HepG2 (cell line): ENCODE data around the gene ZNF451. TPM values are rescaled to one million over a fixed set of nuclear protein-coding genes. Genes with fewer than 3 reads are reported as not detected.

Source experiments
- CTCF ChIP-seq: sonication (generic); formaldehyde crosslinking; IDR thresholded peaks from 2 replicates; pipeline ENCODE4 v1.5.0; 2020; ENCODE audit warnings: mild to moderate bottlenecking, missing genetic modification reagents, moderate library complexity
- HNF4A ChIP-seq: sonication (generic); formaldehyde crosslinking; IDR thresholded peaks from 2 replicates; pipeline ENCODE4 v1.4.0; 2020; ENCODE audit warnings: missing genetic modification reagents
- JDP2 ChIP-seq: sonication (generic); formaldehyde crosslinking; IDR thresholded peaks from 2 replicates; pipeline ENCODE4 v1.8.1; 2022; ENCODE audit warnings: missing genetic modification reagents, borderline replicate concordance
- MEF2D ChIP-seq: sonication (generic); formaldehyde crosslinking; IDR thresholded peaks from 2 replicates; pipeline ENCODE4 v1.5.1; 2020; ENCODE audit warnings: mild to moderate bottlenecking, missing genetic modification reagents
- NCOA2 ChIP-seq: sonication (generic); formaldehyde crosslinking; IDR thresholded peaks from 2 replicates; pipeline ENCODE4 v1.8.0; 2022; ENCODE audit warnings: inconsistent platforms
- PCBP1 ChIP-seq: fragments of 200-400 bp; formaldehyde crosslinking; IDR thresholded peaks from 2 replicates; pipeline ENCODE4 v1.6.1; 2017; ENCODE audit warnings: mild to moderate bottlenecking, low read depth, low read length, borderline replicate concordance
- RELA ChIP-seq: sonication (generic); formaldehyde crosslinking; IDR thresholded peaks from 2 replicates; pipeline ENCODE4 v1.4.0; 2020; ENCODE audit warnings: missing genetic modification reagents
- SMC3 ChIP-seq: IDR thresholded peaks from 2 replicates; pipeline ENCODE4 v1.6.1; 2011; ENCODE audit warnings: low read length, improper control_type of control experiment
- TEAD3 ChIP-seq: optimal IDR thresholded peaks from 2 replicates; pipeline ENCODE3; 2016; ENCODE audit warnings: borderline replicate concordance
- ZBED4 ChIP-seq: sonication (generic); formaldehyde crosslinking; IDR thresholded peaks from 2 replicates; pipeline ENCODE4 v1.4.0; 2020; ENCODE audit warnings: missing genetic modification reagents, borderline replicate concordance
- ZNF232 ChIP-seq: sonication (generic); formaldehyde crosslinking; IDR thresholded peaks from 2 replicates; pipeline ENCODE4 v1.4.0; 2020; ENCODE audit warnings: missing genetic modification reagents, borderline replicate concordance
- ZNF605 ChIP-seq: sonication (generic); formaldehyde crosslinking; IDR thresholded peaks from 2 replicates; pipeline ENCODE4 v1.8.0; 2022; ENCODE audit warnings: mild to moderate bottlenecking, missing genetic modification reagents
- ZNF713 ChIP-seq: sonication (generic); formaldehyde crosslinking; IDR thresholded peaks from 2 replicates; pipeline ENCODE4 v1.4.0; 2020; ENCODE audit warnings: mild to moderate bottlenecking, missing genetic modification reagents
- polyA plus RNA-seq, 8 experiments: library from polyadenylated mRNA; depleted of rRNA in 3 of 8; stranded (reverse) in 7 of 8; unstranded in 1 of 8; fragments of >200 nt; fragmentation: Illumina TruSeq in 4 of 8; extraction: Trizol in 4 of 8; gene quantifications; 2 replicates each; pipeline versions ENCODE4 v1.2.1 to v1.2.3, GENCODE V29; 2011 to 2016; ENCODE audit warnings: low read depth in 4 of 8, missing spikeins in 1 of 8, mixed read lengths in 1 of 8; ENCODE audit not compliant: insufficient read depth in 1 of 8
- total RNA-seq, 5 experiments: library from RNA; depleted of rRNA; stranded (reverse); fragments of >200 nt; fragmentation: Illumina TruSeq; extraction: Trizol; gene quantifications; 2 replicates each; pipeline ENCODE4 v1.2.3, GENCODE V29; 2016; ENCODE audit warnings: low read depth in 1 of 5
- TF ChIP-seq, protein P1 (sequence below), 2 experiments: sonication (generic) in 1 of 2; formaldehyde crosslinking in 1 of 2; IDR thresholded peaks; 2 replicates each; pipeline versions ENCODE4 v1.6.1 to v1.9.0; 2014 to 2022; ENCODE audit warnings: antibody characterized with exemption in 1 of 2, borderline replicate concordance in 1 of 2, inconsistent platforms in 1 of 2, low read depth in 1 of 2, missing genetic modification reagents in 1 of 2
- TF ChIP-seq, protein P2 (sequence below): sonication (generic); formaldehyde crosslinking; IDR thresholded peaks from 2 replicates; pipeline ENCODE4 v1.5.0; 2020; ENCODE audit warnings: missing genetic modification reagents

The ZNF451 gene
- total and polyA plus RNA-seq, 2 of the 13 experiments (the other 11 are each of a cell fraction or from before 2014, with no cell fraction given) = 32.1 to 65.7 TPM

DNA sequence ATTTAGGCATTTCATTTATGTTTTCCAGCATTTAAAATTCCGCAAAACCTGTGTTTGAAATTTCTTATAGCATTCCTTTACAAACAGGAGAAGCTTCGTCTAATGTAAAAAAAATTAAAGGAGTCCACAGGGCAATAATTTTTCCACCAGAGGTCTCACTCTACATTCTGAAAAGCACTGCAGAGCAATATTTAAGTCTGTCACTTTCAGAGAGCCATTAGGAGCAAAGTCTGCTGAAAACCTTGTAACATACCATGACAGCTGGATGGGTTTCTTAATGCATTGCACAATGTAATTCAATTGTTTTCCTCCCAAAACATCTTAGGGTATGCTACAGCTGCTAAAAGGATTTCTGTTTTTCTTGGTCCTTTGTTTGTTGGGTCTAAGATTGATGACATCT, 100.2 kb downstream of the ZNF451 start (continued):
- no peak for TF ChIP-seq ZBED4 (CRISPR knock-in tag)
- no peak for TF ChIP-seq NCOA2
- TF ChIP-seq RELA (CRISPR knock-in tag) = no peak
- TF ChIP-seq ZNF605 (CRISPR knock-in tag) = no peak
- peak; percentile 45 for TF ChIP-seq CTCF (CRISPR knock-in tag)
- TF ChIP-seq MEF2D = no peak
- no peak for TF ChIP-seq PCBP1
- TF ChIP-seq TEAD3 = peak; percentile 8
- peak; percentile 64 for TF ChIP-seq SMC3
- TF ChIP-seq, protein P1, sequence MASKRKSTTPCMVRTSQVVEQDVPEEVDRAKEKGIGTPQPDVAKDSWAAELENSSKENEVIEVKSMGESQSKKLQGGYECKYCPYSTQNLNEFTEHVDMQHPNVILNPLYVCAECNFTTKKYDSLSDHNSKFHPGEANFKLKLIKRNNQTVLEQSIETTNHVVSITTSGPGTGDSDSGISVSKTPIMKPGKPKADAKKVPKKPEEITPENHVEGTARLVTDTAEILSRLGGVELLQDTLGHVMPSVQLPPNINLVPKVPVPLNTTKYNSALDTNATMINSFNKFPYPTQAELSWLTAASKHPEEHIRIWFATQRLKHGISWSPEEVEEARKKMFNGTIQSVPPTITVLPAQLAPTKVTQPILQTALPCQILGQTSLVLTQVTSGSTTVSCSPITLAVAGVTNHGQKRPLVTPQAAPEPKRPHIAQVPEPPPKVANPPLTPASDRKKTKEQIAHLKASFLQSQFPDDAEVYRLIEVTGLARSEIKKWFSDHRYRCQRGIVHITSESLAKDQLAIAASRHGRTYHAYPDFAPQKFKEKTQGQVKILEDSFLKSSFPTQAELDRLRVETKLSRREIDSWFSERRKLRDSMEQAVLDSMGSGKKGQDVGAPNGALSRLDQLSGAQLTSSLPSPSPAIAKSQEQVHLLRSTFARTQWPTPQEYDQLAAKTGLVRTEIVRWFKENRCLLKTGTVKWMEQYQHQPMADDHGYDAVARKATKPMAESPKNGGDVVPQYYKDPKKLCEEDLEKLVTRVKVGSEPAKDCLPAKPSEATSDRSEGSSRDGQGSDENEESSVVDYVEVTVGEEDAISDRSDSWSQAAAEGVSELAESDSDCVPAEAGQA (IDR thresholded peaks at IDR 0.05; ENCODE audit: low read depth) = no peak
- TF ChIP-seq, protein P1 (CRISPR knock-in tag; IDR thresholded peaks at IDR 0.05; ENCODE audit: borderline replicate concordance) = no peak
- TF ChIP-seq, protein P2, sequence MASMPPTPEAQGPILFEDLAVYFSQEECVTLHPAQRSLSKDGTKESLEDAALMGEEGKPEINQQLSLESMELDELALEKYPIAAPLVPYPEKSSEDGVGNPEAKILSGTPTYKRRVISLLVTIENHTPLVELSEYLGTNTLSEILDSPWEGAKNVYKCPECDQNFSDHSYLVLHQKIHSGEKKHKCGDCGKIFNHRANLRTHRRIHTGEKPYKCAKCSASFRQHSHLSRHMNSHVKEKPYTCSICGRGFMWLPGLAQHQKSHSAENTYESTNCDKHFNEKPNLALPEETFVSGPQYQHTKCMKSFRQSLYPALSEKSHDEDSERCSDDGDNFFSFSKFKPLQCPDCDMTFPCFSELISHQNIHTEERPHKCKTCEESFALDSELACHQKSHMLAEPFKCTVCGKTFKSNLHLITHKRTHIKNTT (CRISPR knock-in tag) = no peak
- peak; percentile 58 for TF ChIP-seq HNF4A (CRISPR knock-in tag)
- no peak for TF ChIP-seq JDP2 (CRISPR knock-in tag)
- no peak for TF ChIP-seq ZNF713 (CRISPR knock-in tag)
- TF ChIP-seq ZNF232 (CRISPR knock-in tag) = no peak
